Omental fat pad (tissue), 4 donors: ENCODE results near the gene PLAAT5. TPM values are rescaled to one million over a fixed set of nuclear protein-coding genes. Genes with fewer than 3 reads are reported as not detected.

Source experiments
- ATAC-seq: fragments of 150-250 bp; one replicate; pipeline ENCODE4 v1.9.1; 2016; ENCODE audit warnings: mild to moderate bottlenecking, moderate library complexity; ENCODE audit not compliant: low FRiP score
- DNase-seq: peaks from one replicate; pipeline ENCODE4 v3.0.0-alpha.2; 2019; ENCODE audit warnings: low spot score
- CTCF ChIP-seq, 3 donors: fragments of 450-650 bp; IDR thresholded peaks; one replicate each; pipeline ENCODE4 v1.5.1; 2016 to 2017; ENCODE audit warnings: antibody characterized with exemption in 3 of 3, mild to moderate bottlenecking in 3 of 3, moderate library complexity in 2 of 3
- total RNA-seq, 4 donors: library from RNA; depleted of rRNA; stranded (reverse); fragments of >200 nt; gene quantifications; one replicate each; pipeline ENCODE4 v1.1.0, GENCODE V29; 2016

Gene PLAAT5
- total RNA-seq, 4 donors from 2014 or later, result 12.0 to 54.3 (median 27.9) TPM

GRCh38 chr11:63523151-63523550 is 32.2 kb upstream of the PLAAT5 start:
- ATAC-seq (no peak), DNase-seq (no peak)
- no peak for TF ChIP-seq CTCF (IDR thresholded peaks at IDR 0.05)

- no peak for DNase-seq
- no peak for TF ChIP-seq CTCF (IDR thresholded peaks at IDR 0.05)
- ATAC-seq, result no peak
These were observed 30.9 kb upstream of the PLAAT5 start for GRCh38 chr11:63521896-63522295.

- ATAC-seq (no peak), DNase-seq (no peak)
- TF ChIP-seq CTCF (IDR thresholded peaks at IDR 0.05), result no peak
These were observed 29.7 kb upstream of the PLAAT5 start for GRCh38 chr11:63520606-63521170.

- DNase-seq (no peak), ATAC-seq (no peak)
- TF ChIP-seq CTCF (IDR thresholded peaks at IDR 0.05), result no peak
These were observed 27.6 kb upstream of the PLAAT5 start for GRCh38 chr11:63518548-63518947.

- no peak for TF ChIP-seq CTCF (IDR thresholded peaks at IDR 0.05)
- ATAC-seq, result no peak
These were observed 26.2 kb upstream of the PLAAT5 start for GRCh38 chr11:63517156-63517555.

GRCh38 chr11:63516109-63516508 is 25.1 kb upstream of the PLAAT5 start:
- no peak for TF ChIP-seq CTCF (IDR thresholded peaks at IDR 0.05)
- DNase-seq (no peak), ATAC-seq (no peak)

More at GRCh38 chr11:63517156-63517555, 26.2 kb upstream of the PLAAT5 start:
- DNase-seq, result no peak

- ATAC-seq (no peak), DNase-seq (no peak)
- no peak for TF ChIP-seq CTCF (IDR thresholded peaks at IDR 0.05)
These were observed 21.8 kb upstream of the PLAAT5 start for GRCh38 chr11:63512816-63513215.
